Stimulated activated CD8-positive, alpha-beta memory T cell treated with anti-CD3 and anti-CD28 coated beads, Interleukin-12 subunit alpha, Interleukin-12 subunit beta, amount 100 ng/mL, for 24 hours (primary cell): Measurements from ENCODE around the gene TSPAN17.

ENCODE experiments used
- DNase-seq: peaks from one replicate; pipeline ENCODE4 v3.0.0-alpha.2; 2020; ENCODE audit errors: extremely low read depth

Gene TSPAN17

DNA sequence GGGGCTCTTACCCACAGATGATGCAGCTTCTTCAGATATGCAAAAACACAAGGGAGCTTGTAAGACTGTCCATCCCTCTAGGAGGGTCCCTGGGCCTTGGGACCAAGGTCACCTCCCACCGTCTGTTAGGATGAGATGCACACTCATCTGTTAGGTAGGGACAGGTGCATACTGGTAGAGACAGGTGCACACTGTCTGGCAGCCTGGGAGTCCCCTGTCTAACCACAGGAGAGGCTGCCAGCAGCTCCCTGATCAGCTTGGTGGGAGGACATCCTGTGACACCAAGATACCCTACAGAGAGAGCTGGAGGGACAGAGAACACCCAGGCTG is 13.2 kb downstream of the TSPAN17 start:
- DNase-seq, result no peak

GRCh38 chr5:176660860-176661641 is 13.8 kb downstream of the TSPAN17 start:
- peak; percentile 42 for DNase-seq

DNA sequence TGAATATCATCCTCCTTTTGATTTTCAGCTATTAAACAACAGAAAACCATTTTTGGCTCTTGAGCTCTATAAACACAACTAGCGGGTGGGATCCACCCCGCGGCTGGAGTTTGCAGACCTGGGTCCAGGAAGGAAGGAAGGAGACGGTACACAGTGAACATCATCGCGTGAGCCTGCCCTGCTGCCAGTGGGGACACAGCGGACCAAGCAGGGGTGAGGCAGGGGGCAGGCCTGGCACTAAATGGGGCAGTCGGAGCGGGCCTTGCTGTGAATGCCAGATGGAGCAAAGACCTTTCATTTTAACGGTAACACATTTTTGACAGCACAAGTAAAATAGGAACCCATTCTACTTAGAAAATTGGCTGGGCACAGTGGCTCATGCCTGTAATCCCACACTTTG is 14.4 kb downstream of the TSPAN17 start:
- no peak for DNase-seq

DNA sequence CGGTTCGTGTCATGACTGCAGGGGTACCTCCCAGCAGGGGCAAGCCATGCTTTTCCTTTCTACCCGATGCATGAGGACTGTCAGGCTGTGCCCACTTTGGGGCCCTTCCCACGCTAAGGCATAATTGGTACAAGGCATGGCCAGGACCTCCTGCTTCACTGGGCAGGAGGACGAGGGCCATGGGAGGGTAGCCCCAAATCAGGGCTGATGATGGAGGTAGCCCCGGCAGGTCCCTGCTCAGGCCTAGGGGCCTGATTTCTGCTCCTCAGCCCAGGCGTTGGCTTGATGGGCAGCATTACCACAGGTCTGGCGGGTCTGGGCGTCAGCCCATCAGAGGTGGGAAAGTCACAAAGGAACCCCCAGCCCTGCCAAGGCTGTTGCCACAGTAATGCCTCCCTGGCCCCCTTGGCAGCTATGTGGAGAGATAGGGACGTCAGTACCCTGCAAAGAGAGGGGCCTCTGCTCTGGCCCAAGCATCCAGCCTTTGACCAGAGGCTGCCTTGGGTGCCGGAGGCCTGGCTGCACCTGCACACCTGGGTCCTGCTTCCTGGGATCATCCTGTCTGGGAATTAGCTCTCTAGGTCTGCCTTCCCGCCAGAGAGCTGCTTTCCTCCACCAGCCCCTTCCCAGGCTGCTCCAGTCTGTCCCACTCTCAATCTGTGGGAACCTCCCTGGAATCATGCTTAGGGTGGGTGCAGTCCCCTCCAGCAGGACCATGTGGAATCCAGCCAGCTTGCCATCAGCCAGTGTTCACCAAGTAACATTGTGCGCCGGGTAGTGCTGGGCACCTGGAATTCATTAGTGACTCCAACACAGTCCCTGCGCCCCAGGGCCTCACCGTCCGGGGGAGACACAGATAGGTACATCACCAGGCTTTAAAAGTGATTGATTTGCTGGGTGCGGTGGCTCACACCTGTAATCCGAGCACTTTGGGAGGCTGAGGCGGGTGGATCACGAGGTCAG is 15.4 kb downstream of the TSPAN17 start:
- DNase-seq, result no peak

GRCh38 chr5:176663566-176663965 is 16.3 kb downstream of the TSPAN17 start:
- no peak for DNase-seq

- DNase-seq, result no peak
Observed at GRCh38 chr5:176664479-176664878, 17.2 kb downstream of the TSPAN17 start.

DNA sequence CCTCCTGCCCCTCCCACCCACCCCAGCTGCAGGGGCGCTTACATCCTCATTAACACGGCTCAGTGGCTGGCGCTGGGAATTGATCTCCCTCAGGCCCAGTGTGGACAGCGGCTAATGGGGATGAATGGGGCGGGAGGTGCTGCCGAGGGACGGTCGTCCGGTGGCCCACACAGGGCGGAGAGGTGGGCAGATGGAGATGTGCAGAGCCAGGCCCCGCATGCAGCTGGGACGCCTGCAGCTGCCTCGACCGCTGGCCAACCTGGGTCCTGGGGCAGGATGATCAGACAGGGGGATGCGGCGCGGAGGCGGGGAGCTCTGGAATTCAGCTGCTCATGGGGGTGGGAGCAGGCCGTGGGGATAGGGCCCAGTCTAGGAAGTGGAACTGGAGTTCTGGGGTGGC is 17.6 kb downstream of the TSPAN17 start:
- DNase-seq, result no peak

GRCh38 chr5:176665517-176665916 is 18.2 kb downstream of the TSPAN17 start:
- no peak for DNase-seq

DNA sequence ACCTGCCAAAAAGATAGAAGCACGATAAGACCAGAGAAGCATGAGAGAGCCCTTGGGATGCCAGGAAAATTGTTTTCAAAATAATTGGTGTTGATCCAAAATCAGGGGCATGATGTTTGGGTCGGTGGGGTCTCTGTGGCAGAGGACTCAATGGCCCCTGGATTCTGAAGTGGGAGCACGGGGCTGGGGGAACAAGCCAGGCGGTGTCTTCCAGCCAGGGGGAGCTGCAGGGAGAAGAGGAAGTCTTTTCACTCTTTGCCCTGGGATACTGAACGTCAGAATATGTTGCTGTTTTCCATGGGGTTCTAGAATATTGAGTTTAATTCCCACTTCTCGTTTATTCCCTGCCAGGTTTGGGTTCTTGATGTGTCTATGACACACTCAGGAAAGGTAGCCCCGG is 20.4 kb downstream of the TSPAN17 start:
- no peak for DNase-seq

- DNase-seq, result no peak
Observed at GRCh38 chr5:176670449-176670848, 23.2 kb downstream of the TSPAN17 start.

DNA sequence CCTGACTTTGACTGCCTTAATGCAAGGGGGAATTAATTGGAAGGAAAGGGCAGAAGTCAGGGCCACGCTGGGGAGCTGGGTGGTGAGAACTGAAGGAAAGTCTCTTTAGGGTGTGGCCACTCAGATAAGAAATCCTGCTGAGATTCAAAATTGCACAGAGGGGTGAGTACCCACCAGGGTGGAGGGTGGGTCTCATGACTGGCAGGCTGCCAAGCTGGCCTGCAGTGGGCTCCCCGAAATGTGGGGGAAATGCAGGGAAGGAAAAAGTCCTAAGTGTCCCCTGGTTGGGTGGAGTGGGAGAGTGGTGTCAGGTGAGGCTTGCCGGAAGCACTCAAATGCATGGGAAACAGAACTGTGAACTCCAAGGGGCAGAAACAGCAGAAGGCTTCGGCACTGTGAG is 24.1 kb downstream of the TSPAN17 start:
- DNase-seq, result no peak

- no peak for DNase-seq
Observed at GRCh38 chr5:176671890-176672747, 24.8 kb downstream of the TSPAN17 start.

DNA sequence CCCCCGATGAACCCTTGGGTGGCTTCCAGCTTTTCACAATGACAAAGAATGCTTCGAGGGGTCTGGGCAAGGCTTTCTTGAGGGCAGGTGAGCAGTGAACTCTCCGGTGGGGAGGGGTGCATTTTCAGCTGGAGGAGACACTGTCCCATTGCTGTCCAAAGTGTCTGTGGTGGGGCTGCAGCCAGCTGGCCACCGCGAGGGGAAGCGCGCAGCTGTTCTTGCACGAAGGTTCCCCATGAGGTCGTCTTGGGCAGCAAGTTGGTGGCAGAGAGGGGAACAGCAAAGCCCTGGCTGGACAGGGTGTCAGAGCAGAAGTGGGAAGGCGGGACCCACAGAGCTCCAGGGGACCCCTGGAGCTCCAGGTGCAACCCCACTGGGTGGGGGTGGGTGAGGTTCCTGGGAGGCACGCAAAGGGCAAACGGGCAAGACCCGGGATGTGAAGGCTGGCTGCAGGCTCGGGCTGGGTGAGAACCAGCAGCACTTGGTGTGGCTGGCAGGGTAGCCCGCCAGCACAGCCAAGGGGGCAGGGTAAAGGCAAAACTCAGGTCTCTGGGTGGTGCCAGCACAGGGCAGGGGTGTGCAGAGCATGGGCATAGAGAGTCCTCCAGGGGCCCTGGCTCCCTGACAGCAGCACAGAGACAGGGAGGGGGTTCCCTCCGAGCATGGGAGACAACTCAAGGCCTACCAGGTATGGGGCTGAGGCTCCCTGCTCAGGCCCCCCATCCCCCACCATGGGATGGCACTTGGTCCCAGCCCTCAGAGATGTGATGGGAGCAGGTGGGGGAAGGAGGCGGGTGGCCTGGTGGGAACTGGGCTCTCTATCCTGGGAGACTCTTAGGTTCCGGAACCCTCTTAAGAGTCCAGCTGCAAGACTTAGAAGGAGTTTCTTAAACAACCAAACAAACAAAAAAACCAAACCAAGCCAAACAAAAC is 26.6 kb downstream of the TSPAN17 start:
- DNase-seq, result no peak

DNA sequence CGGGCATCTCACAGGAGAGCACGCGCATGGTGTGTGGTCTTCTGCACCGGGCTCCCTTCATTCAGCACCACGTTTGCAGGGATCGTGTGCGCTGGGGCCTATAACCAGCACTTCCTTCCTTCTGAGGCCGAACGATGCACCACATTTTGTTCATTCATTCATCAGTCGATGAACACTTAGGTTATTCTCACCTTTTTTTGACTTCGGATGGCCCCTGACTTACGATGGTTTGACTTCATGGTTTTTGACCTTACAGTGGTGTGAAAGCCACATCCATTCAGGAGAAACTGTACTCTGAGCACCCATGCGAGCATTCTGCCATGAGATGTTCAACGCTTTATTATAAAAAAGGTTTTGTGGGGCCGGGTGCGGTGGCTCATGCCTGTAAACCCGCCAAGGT is 27.5 kb downstream of the TSPAN17 start:
- no peak for DNase-seq

- DNase-seq, result no peak
Observed at GRCh38 chr5:176675676-176676360, 28.5 kb downstream of the TSPAN17 start.

DNA sequence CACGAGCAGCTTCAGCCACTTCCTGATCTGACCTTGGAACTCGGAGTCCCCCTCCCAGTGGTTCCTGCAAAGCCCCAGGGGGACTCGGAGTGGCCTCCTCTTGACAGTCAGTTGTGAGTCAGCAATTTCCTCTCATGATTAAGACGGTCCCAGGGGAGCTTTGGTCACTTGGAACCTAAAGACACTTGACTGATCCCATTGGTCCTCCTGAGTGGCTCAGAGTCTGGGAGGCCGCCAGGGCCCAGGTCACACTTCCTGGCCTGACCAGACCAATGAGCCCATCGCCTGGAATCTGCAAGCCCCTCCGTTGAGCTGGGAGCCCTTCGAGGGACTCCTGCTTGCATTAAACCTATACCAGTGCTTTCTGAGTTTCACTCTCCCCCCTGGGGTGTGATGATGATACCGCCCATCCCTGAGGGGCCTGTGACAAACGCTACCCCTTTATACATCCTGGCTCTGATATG is 29.1 kb downstream of the TSPAN17 start:
- DNase-seq, result no peak

DNA sequence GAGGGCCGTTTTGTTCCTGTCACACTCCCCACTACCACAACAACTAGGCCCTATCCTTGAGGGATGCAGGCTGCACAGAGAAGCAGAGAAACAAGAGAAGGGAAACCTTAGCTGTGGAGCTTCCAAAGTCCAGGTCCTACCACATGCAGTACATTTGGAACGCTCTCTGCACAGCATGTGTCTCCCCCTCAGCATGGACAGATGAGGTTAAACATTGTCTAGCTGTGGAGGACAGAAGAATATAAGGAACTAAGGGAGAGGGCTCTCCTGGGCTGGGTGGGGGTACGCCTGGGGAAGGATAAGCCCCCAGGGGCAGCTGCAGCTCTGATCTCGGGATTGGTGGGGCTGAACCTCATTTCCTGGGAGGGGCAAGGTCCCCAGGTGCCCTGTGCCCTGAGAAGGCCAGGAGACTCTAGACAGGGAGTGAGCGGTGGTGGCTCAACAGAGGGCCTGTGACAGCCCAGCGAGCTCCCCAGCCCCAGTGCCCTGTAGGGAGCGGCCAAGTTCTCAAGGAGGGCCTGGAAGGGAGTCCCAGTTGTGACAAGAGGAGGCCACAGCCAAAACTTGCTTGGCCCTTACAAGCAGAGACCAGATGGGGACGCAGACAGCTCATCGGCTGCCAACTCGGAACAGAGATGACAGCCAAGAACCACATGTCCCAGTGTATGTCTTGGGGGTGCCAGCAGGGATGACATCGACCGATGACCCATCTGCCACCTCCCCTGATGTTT is 30.1 kb downstream of the TSPAN17 start:
- DNase-seq, result no peak

GRCh38 chr5:176678584-176678983 is 31.3 kb downstream of the TSPAN17 start:
- DNase-seq, result no peak

- no peak for DNase-seq
Observed at GRCh38 chr5:176679365-176680225, 32.3 kb downstream of the TSPAN17 start.
